HG03342 (cell line): ENCODE data around the gene DHX16.

Experiments used
- ATAC-seq: cut with Tn5 transposase; IDR thresholded peaks from one replicate; pipeline ENCODE4 v1.9.1; 2021; ENCODE audit warnings: mild to moderate bottlenecking, moderate library complexity; ENCODE audit not compliant: unreplicated experiment

DHX16 gene

GRCh38 chr6:30696432-30696831, 23.6 kb upstream of the DHX16 start:
- ATAC-seq, result no peak

- no peak for ATAC-seq
These were observed 18.5 kb upstream of the DHX16 start for GRCh38 chr6:30691208-30691847.

DNA sequence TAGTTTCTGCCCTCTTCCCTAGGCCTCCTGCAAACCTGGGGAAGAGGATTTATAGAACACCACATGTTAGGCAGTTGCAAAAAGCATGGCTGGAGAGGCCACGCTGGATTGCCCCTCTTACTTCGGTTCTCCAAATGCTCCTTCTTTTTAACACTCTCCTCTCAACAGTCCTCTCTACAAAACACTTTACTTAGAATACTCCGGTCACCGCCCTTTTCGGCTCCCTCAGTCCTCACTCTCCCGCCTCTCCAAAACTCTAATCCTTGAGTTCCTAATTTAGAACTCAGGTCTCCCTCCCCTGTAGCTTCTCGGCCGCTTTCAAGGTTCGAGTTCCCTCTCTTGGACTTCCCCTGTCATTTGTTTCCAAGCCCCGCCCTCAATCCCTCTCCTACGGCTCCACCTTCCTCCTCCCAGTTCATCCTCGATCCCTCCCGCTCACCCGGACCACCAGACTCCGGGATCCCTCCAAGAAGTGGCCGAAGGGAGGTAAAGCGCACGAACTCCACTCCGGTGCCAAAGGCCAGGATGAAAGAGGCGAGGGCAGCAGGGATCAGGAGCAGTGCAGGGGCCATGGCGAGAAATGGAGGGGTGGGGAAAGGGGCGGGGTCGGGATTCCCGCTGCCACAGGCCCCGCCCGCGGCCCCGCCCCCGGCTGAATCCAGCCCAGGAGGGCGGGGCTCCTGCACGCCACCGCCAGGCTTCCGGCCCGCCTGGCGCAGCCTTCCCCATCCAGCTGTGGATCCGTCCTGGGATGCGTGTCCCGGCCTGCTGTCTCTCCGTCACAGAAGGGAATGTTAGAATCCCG, 17.8 kb upstream of the DHX16 start, which contains the start of gene NRM:
NRM (minus strand) TSS at position 582 of the 805 bp plus-strand sequence; CDS start at position 572, 10 bp downstream.
- ATAC-seq, result no peak

GRCh38 chr6:30689985-30690384, 17.2 kb upstream of the DHX16 start:
- no peak for ATAC-seq

DNA sequence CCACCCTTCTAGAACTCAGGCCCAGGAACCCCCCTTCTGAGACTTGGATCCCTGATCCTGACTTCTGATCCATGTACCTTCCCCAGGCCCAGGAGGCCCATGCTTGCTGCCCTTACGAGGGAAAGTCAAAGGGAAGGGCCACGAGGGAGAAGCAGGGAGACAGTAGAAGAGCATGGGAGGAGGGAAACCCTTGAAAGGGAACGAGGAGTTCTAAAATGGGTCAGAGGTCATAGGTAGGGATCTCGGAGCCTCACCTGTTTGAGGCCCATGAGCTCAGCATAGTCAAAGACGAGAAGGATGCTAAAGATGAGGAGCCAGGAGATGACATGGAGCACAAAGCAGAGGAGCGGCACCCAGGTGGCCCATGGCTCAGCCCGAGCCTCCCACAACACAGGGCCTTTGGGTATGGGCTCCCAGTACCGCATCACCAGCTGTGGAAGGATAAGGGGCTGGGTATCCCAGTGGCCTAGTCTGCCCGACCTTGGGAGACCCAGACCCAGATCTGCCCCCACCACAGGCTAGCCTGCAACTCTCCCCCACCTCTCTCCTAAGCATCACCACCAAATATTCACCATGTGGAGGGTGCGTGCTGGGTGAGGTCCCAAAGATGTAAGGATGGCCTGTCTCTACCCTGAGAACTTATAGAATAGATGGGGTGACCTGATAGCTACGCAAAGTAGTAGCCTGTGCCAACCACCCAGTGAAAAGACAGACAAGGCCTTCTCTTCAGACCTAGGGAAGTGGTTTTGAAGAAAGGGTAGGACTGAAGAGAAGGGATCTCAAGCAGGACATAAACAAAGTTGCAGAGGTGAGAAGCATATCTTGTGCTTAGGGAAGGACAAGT, 16.4 kb upstream of the DHX16 start:
- ATAC-seq, result no peak

- ATAC-seq, result no peak
These were observed 15.8 kb upstream of the DHX16 start for GRCh38 chr6:30688569-30688968.

- ATAC-seq, result no peak
These were observed 15.0 kb upstream of the DHX16 start for GRCh38 chr6:30687659-30688431.

DNA sequence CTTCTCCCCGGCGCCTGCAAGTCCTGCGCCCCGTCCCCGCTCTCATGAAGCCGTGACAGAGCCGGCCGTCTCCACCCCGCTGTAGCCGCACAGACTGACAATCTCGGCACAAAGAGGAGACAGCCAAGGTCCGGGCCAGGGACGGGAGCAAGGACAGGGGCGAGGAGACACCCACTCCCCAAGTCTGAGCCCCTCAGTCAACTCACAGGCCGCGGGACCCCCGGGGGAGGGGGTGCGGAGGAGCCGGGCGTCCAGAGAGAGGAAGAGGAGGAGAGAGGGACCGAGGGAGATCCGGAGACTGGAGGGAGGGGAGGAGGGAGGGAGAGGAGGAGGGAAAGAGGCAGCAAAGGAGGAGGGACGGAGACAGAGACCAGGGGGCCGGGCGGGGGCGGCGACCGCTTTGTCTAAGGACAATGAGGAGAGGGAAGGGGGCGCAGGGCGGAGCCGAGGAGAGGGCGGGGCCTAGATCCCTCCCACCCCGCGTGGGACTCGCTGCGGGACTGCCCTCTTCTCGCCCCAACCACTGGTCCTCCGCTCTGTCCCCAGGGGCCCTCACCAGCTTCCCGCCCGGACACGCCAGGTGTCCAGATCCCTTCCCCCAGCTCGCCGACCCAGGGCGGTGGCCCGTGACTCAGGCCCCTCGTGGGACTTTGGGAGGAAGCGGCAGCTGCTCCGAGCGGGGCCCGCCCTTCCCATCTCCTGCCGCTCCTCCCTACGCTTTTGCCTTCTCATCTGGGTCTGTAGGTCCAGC, 14.3 kb upstream of the DHX16 start:
- peak; percentile 45 for ATAC-seq

GRCh38 chr6:30686009-30686907, 13.5 kb upstream of the DHX16 start, which contains the start of gene PPP1R18:
TSS of gene PPP1R18 (minus strand) at chr6:30686645. CDS start at chr6:30686018, 627 bp downstream.
- ATAC-seq, result no peak

DNA sequence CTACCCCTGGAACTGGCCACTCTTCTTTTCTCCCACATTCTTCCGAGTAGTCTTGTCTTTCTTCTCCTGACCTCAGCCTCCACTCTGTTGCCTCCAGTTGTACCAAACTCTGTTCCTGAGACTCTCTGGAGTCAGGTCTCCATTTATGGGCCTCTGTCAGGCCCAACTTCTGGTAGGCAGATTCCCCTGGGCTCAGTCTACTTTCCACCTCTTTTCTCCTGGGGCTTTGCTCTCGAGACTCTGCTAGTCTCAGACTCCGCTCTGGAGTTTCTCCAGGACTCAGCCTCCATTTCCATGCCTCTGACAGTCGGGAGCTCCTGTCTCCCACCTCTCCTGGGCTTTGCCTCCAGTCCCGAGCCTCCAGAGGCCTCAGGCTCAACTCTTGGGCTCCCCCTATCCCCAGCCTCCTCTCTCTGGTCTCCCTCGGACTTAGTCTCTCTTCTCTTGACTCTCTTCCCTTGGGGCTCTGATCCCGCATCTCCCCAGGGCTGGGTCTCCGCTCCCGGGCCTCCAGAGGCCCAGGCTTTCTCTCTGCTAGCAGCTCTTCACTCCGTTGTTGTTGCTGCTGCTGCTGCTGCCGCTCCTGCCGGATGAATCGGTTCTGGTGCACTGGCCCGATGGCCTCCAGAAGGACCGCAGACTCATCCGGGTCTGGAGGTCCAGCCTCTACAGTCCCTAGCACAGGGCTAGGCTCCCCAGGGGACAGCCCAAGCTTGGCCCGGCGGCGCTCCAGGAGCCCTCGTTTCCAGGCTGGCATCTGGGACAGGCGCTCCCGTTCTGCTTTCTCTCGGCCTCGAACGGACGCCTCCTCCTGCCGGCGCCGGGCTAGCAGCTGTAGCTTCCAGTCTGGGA, 12.6 kb upstream of the DHX16 start:
- no peak for ATAC-seq

GRCh38 chr6:30684386-30685156, 11.8 kb upstream of the DHX16 start:
- no peak for ATAC-seq

- no peak for ATAC-seq
These were observed 11.2 kb upstream of the DHX16 start for GRCh38 chr6:30683980-30684338.

- ATAC-seq, result no peak
These were observed 10.6 kb upstream of the DHX16 start for GRCh38 chr6:30683183-30683979.

GRCh38 chr6:30682143-30683117, 9.6 kb upstream of the DHX16 start:
- peak; percentile 32 for ATAC-seq

- no peak for ATAC-seq
These were observed 8.9 kb upstream of the DHX16 start for GRCh38 chr6:30681766-30682142.
